Endodermal cell (in vitro differentiated cells): ENCODE data around the gene SEMA4G. TPM values are rescaled to one million over a fixed set of nuclear protein-coding genes. Genes with fewer than 3 reads are reported as not detected.

Source experiments
- DNase-seq: peaks from one replicate; pipeline ENCODE4 v3.0.0-alpha.2; 2017
- H3K27ac ChIP-seq: 2 replicates; pipeline ENCODE4 v1.5.1; 2013; ENCODE audit warnings: mild to moderate bottlenecking, low read depth, low read length, moderate library complexity
- H3K27me3 ChIP-seq: 2 replicates; pipeline ENCODE4 v1.6.1; 2013; ENCODE audit warnings: mild to moderate bottlenecking, low read length, moderate library complexity; ENCODE audit not compliant: insufficient read depth, control insufficient read depth, poor library complexity, severe bottlenecking
- H3K36me3 ChIP-seq: 2 replicates; pipeline ENCODE4 v1.7.0; 2013; ENCODE audit warnings: mild to moderate bottlenecking, low read length, moderate library complexity; ENCODE audit not compliant: control insufficient read depth, insufficient read depth
- H3K4me1 ChIP-seq: one replicate; pipeline ENCODE4 v1.7.0; 2013; ENCODE audit warnings: low read length; ENCODE audit not compliant: control insufficient read depth, insufficient read depth
- H3K4me3 ChIP-seq: 2 replicates; pipeline ENCODE4 v1.5.1; 2013; ENCODE audit warnings: mild to moderate bottlenecking, low read length, moderate library complexity
- H3K9ac ChIP-seq: 2 replicates; pipeline ENCODE4 v1.6.1; 2013; ENCODE audit warnings: mild to moderate bottlenecking, low read length, moderate library complexity; ENCODE audit not compliant: poor library complexity, severe bottlenecking; ENCODE audit errors: extremely low read depth
- H3K9me3 ChIP-seq: 2 replicates; pipeline ENCODE4 v1.6.1; 2013; ENCODE audit warnings: mild to moderate bottlenecking, low read length, moderate library complexity; ENCODE audit not compliant: control insufficient read depth
- H3K27ac Mint-ChIP-seq: 2 replicates; pipeline ENCODE4 v1.8.0; 2020; ENCODE audit warnings: mixed read lengths
- H3K27me3 Mint-ChIP-seq: 2 replicates; pipeline ENCODE4 v1.8.0; 2021; ENCODE audit warnings: mild to moderate bottlenecking, mixed read lengths; ENCODE audit not compliant: insufficient read depth
- H3K36me3 Mint-ChIP-seq: 2 replicates; pipeline ENCODE4 v1.8.0; 2020; ENCODE audit warnings: low read depth, mixed read lengths
- H3K4me1 Mint-ChIP-seq: 2 replicates; pipeline ENCODE4 v1.8.0; 2020; ENCODE audit warnings: mixed read lengths
- H3K4me3 Mint-ChIP-seq: 2 replicates; pipeline ENCODE4 v1.8.0; 2020; ENCODE audit warnings: mild to moderate bottlenecking, moderate library complexity, mixed read lengths
- H3K9me3 Mint-ChIP-seq: 2 replicates; pipeline ENCODE4 v1.8.0; 2020; ENCODE audit warnings: mild to moderate bottlenecking, mixed read lengths
- whole genome bisulfite sequencing, 2 experiments: methylation state at CpG; one replicate each; pipeline versions ENCODE4 v1.1.5 to v1.1.7; 2013; ENCODE audit warnings: missing lambda C conversion rate in 2 of 2, mixed read lengths in 1 of 2; ENCODE audit not compliant: insufficient coverage in 1 of 2, insufficient read length in 1 of 2; 5-methylcytosine and 5-hydroxymethylcytosine counted together
- total RNA-seq, 2 donors: library from RNA; stranded (reverse); fragmentation: NEBNext Ultra II Directional in 1 of 2; extraction: Animal tissue kit (Norgen Biotek cat#: 25700) in 1 of 2; gene quantifications; 2 replicates in 1 of 2; 3 replicates in 1 of 2; pipeline ENCODE4 v1.2.1, GENCODE V29; 2021
- TF ChIP-seq, protein P1 (sequence below): fragments of 200-600 bp; sonication (generic); conservative IDR thresholded peaks from 2 replicates; pipeline ENCODE4 v1.5.0; 2021; ENCODE audit warnings: antibody characterized with exemption, mild to moderate bottlenecking

Gene SEMA4G
- total RNA-seq, 2 donors from 2014 or later, result 20.1 to 36.6 TPM

- Histone ChIP-seq H3K36me3 (peaks cover 36% of the 10 kb centered on the region), H3K9me3 (no peaks in the 10 kb centered on the region), H3K4me3 (no peak overlapping the region), H3K9ac (no peak overlapping the region), H3K27ac (no peak overlapping the region), H3K4me1 (no peaks in the 10 kb centered on the region), H3K27me3 (no peaks in the 10 kb centered on the region)
- Mint-ChIP-seq H3K27me3 (no peaks in the 10 kb centered on the region), H3K27ac (no peak overlapping the region), H3K9me3 (no peaks in the 10 kb centered on the region), H3K4me1 (no peaks in the 10 kb centered on the region), H3K4me3 (no peak overlapping the region), H3K36me3 (peaks cover 50% of the 10 kb centered on the region)
- WGBS, 2 experiments, result 99% methylated on average over 7 of the region's 7 CpGs; no CpG with 5 or more reads in 1 of the 2 experiments
- TF ChIP-seq, protein P1, sequence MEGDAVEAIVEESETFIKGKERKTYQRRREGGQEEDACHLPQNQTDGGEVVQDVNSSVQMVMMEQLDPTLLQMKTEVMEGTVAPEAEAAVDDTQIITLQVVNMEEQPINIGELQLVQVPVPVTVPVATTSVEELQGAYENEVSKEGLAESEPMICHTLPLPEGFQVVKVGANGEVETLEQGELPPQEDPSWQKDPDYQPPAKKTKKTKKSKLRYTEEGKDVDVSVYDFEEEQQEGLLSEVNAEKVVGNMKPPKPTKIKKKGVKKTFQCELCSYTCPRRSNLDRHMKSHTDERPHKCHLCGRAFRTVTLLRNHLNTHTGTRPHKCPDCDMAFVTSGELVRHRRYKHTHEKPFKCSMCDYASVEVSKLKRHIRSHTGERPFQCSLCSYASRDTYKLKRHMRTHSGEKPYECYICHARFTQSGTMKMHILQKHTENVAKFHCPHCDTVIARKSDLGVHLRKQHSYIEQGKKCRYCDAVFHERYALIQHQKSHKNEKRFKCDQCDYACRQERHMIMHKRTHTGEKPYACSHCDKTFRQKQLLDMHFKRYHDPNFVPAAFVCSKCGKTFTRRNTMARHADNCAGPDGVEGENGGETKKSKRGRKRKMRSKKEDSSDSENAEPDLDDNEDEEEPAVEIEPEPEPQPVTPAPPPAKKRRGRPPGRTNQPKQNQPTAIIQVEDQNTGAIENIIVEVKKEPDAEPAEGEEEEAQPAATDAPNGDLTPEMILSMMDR, result no peak
- peak; percentile 14 for DNase-seq
Observed at GRCh38 chr10:100980711-100981110, 11.4 kb downstream of the SEMA4G start.

- H3K27me3 Mint-ChIP-seq, result no peaks in the 10 kb centered on the region
- Histone ChIP-seq H3K4me3 (no peak overlapping the region), H3K36me3 (peaks cover 41% of the 10 kb centered on the region), H3K27me3 (no peaks in the 10 kb centered on the region), H3K9me3 (no peaks in the 10 kb centered on the region), H3K4me1 (no peaks in the 10 kb centered on the region), H3K27ac (no peak overlapping the region), H3K9ac (no peak overlapping the region)
- no peak overlapping the region for H3K4me3 Mint-ChIP-seq
- no peak for DNase-seq
- 83 to 88% methylated on average over 5 of the region's 5 CpGs for WGBS, 2 experiments
- H3K4me1 Mint-ChIP-seq, result peaks cover 1% of the 10 kb centered on the region
- TF ChIP-seq, protein P1, result no peak
- no peak overlapping the region for H3K27ac Mint-ChIP-seq
- no peaks in the 10 kb centered on the region for H3K9me3 Mint-ChIP-seq
- peaks cover 47% of the 10 kb centered on the region for H3K36me3 Mint-ChIP-seq
Observed at GRCh38 chr10:100981178-100981772, 12.0 kb downstream of the SEMA4G start.

- Histone ChIP-seq H3K36me3 (peaks cover 39% of the 10 kb centered on the region), H3K9ac (no peak overlapping the region), H3K27ac (no peak overlapping the region), H3K27me3 (no peaks in the 10 kb centered on the region), H3K4me3 (no peak overlapping the region), H3K9me3 (no peaks in the 10 kb centered on the region), H3K4me1 (no peaks in the 10 kb centered on the region)
- Mint-ChIP-seq H3K36me3 (peaks cover 40% of the 10 kb centered on the region), H3K9me3 (no peaks in the 10 kb centered on the region), H3K4me1 (peaks cover 9% of the 10 kb centered on the region), H3K27me3 (no peaks in the 10 kb centered on the region), H3K4me3 (no peak overlapping the region), H3K27ac (no peak overlapping the region)
- peak; percentile 39 for DNase-seq
- 93 to 94% methylated on average over 15 to 24 of the region's 24 CpGs for WGBS, 2 experiments
- TF ChIP-seq, protein P1, result no peak
Observed at GRCh38 chr10:100982916-100983830, 13.9 kb downstream of the SEMA4G start.
